K562 (cell line): ENCODE results near the gene ZBTB8A. TPM values are rescaled to one million over a fixed set of nuclear protein-coding genes. Genes with fewer than 3 reads are reported as not detected.

Source experiments
- KDM5B ChIP-seq: fragments of 200-600 bp; sonication (generic); IDR thresholded peaks from 2 replicates; pipeline ENCODE4 v1.6.1; 2012; ENCODE audit warnings: low read depth, mild to moderate bottlenecking, moderate library complexity, low read length, control low read depth, inconsistent platforms; ENCODE audit not compliant: insufficient replicate concordance
- MCM3 ChIP-seq: fragments of 450-650 bp; IDR thresholded peaks from 2 replicates; pipeline ENCODE4 v1.6.1; 2016
- SAFB ChIP-seq: fragments of 200-400 bp; formaldehyde crosslinking; IDR thresholded peaks from 2 replicates; pipeline ENCODE4 v1.6.1; 2017; ENCODE audit warnings: low read depth, low read length, borderline replicate concordance
- STAT6 ChIP-seq: sonication (generic); formaldehyde crosslinking; IDR thresholded peaks from 2 replicates; pipeline ENCODE4 v1.8.1; 2023; ENCODE audit warnings: mild to moderate bottlenecking, missing genetic modification reagents
- ZC3H4 ChIP-seq: sonication (generic); formaldehyde crosslinking; IDR thresholded peaks from 2 replicates; pipeline ENCODE4 v1.9.0; 2021; ENCODE audit warnings: missing genetic modification reagents, borderline replicate concordance
- ZNF165 ChIP-seq: fragments of 250-450 bp; sonication (Bioruptor Pico); IDR thresholded peaks from 2 replicates; pipeline ENCODE4 v1.4.0; 2020; ENCODE audit warnings: borderline replicate concordance
- ZNF282 ChIP-seq: sonication (generic); formaldehyde crosslinking; IDR thresholded peaks from 2 replicates; pipeline ENCODE4 v1.8.1; 2023; ENCODE audit warnings: missing genetic modification reagents
- ZNF41 ChIP-seq: fragments of 250-450 bp; sonication (Bioruptor Pico); conservative IDR thresholded peaks from 2 replicates; pipeline ENCODE4 v1.4.0; 2020; ENCODE audit warnings: mild to moderate bottlenecking
- polyA plus RNA-seq, 8 experiments: library from polyadenylated mRNA; depleted of rRNA in 4 of 8; stranded (reverse) in 5 of 8; unstranded in 3 of 8; fragments of >200 nt; fragmentation: Nextera tagmentation in 2 of 8; fragmentation: Illumina TruSeq in 1 of 8; extraction: Ambion mirVana in 2 of 8; extraction: Trizol in 1 of 8; gene quantifications; 2 replicates each; pipeline versions ENCODE4 v1.2.1 to v1.2.3, GENCODE V29; 2011 to 2014; ENCODE audit warnings: inconsistent platforms in 1 of 8, missing spikeins in 1 of 8
- total RNA-seq, 7 experiments: library from RNA; depleted of rRNA in 6 of 7; stranded (reverse); fragments of >200 nt in 6 of 7; fragmentation: Illumina TruSeq in 2 of 7; extraction: Trizol in 2 of 7; gene quantifications; 2 replicates each; pipeline versions ENCODE4 v1.2.1 to v1.2.3, GENCODE V29; 2011 to 2021; ENCODE audit warnings: low replicate concordance in 1 of 7
- TF ChIP-seq, protein P1 (sequence below): fragments of 450-650 bp; IDR thresholded peaks from 2 replicates; pipeline ENCODE4 v1.6.1; 2016; ENCODE audit warnings: mild to moderate bottlenecking, moderate library complexity
- TF ChIP-seq, protein P2 (sequence below), 2 experiments: IDR thresholded peaks; 2 replicates each; pipeline ENCODE4 v1.6.1; 2012; ENCODE audit warnings: improper control_type of control experiment in 2 of 2, low read depth in 2 of 2, low read length in 2 of 2, borderline replicate concordance in 1 of 2

The ZBTB8A gene
- total and polyA plus RNA-seq, 9 of the 15 experiments (the other 6 are each of a cell fraction or from before 2014, with no cell fraction given): 0.01 to 0.64 (median 0.09) TPM

- peak; percentile 7 for TF ChIP-seq KDM5B
- TF ChIP-seq, protein P1, sequence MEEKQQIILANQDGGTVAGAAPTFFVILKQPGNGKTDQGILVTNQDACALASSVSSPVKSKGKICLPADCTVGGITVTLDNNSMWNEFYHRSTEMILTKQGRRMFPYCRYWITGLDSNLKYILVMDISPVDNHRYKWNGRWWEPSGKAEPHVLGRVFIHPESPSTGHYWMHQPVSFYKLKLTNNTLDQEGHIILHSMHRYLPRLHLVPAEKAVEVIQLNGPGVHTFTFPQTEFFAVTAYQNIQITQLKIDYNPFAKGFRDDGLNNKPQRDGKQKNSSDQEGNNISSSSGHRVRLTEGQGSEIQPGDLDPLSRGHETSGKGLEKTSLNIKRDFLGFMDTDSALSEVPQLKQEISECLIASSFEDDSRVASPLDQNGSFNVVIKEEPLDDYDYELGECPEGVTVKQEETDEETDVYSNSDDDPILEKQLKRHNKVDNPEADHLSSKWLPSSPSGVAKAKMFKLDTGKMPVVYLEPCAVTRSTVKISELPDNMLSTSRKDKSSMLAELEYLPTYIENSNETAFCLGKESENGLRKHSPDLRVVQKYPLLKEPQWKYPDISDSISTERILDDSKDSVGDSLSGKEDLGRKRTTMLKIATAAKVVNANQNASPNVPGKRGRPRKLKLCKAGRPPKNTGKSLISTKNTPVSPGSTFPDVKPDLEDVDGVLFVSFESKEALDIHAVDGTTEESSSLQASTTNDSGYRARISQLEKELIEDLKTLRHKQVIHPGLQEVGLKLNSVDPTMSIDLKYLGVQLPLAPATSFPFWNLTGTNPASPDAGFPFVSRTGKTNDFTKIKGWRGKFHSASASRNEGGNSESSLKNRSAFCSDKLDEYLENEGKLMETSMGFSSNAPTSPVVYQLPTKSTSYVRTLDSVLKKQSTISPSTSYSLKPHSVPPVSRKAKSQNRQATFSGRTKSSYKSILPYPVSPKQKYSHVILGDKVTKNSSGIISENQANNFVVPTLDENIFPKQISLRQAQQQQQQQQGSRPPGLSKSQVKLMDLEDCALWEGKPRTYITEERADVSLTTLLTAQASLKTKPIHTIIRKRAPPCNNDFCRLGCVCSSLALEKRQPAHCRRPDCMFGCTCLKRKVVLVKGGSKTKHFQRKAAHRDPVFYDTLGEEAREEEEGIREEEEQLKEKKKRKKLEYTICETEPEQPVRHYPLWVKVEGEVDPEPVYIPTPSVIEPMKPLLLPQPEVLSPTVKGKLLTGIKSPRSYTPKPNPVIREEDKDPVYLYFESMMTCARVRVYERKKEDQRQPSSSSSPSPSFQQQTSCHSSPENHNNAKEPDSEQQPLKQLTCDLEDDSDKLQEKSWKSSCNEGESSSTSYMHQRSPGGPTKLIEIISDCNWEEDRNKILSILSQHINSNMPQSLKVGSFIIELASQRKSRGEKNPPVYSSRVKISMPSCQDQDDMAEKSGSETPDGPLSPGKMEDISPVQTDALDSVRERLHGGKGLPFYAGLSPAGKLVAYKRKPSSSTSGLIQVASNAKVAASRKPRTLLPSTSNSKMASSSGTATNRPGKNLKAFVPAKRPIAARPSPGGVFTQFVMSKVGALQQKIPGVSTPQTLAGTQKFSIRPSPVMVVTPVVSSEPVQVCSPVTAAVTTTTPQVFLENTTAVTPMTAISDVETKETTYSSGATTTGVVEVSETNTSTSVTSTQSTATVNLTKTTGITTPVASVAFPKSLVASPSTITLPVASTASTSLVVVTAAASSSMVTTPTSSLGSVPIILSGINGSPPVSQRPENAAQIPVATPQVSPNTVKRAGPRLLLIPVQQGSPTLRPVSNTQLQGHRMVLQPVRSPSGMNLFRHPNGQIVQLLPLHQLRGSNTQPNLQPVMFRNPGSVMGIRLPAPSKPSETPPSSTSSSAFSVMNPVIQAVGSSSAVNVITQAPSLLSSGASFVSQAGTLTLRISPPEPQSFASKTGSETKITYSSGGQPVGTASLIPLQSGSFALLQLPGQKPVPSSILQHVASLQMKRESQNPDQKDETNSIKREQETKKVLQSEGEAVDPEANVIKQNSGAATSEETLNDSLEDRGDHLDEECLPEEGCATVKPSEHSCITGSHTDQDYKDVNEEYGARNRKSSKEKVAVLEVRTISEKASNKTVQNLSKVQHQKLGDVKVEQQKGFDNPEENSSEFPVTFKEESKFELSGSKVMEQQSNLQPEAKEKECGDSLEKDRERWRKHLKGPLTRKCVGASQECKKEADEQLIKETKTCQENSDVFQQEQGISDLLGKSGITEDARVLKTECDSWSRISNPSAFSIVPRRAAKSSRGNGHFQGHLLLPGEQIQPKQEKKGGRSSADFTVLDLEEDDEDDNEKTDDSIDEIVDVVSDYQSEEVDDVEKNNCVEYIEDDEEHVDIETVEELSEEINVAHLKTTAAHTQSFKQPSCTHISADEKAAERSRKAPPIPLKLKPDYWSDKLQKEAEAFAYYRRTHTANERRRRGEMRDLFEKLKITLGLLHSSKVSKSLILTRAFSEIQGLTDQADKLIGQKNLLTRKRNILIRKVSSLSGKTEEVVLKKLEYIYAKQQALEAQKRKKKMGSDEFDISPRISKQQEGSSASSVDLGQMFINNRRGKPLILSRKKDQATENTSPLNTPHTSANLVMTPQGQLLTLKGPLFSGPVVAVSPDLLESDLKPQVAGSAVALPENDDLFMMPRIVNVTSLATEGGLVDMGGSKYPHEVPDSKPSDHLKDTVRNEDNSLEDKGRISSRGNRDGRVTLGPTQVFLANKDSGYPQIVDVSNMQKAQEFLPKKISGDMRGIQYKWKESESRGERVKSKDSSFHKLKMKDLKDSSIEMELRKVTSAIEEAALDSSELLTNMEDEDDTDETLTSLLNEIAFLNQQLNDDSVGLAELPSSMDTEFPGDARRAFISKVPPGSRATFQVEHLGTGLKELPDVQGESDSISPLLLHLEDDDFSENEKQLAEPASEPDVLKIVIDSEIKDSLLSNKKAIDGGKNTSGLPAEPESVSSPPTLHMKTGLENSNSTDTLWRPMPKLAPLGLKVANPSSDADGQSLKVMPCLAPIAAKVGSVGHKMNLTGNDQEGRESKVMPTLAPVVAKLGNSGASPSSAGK: peak; percentile 91
- 0 out of 2 replicates have a peak, but pooled peaks have one; percentile 41 for TF ChIP-seq SAFB
- peak; percentile 56; the same call in 1 of the 2 replicates for TF ChIP-seq ZNF41
- no peak for TF ChIP-seq ZNF282 (CRISPR knock-in tag)
- TF ChIP-seq STAT6 (CRISPR knock-in tag): no peak
- TF ChIP-seq, protein P2, sequence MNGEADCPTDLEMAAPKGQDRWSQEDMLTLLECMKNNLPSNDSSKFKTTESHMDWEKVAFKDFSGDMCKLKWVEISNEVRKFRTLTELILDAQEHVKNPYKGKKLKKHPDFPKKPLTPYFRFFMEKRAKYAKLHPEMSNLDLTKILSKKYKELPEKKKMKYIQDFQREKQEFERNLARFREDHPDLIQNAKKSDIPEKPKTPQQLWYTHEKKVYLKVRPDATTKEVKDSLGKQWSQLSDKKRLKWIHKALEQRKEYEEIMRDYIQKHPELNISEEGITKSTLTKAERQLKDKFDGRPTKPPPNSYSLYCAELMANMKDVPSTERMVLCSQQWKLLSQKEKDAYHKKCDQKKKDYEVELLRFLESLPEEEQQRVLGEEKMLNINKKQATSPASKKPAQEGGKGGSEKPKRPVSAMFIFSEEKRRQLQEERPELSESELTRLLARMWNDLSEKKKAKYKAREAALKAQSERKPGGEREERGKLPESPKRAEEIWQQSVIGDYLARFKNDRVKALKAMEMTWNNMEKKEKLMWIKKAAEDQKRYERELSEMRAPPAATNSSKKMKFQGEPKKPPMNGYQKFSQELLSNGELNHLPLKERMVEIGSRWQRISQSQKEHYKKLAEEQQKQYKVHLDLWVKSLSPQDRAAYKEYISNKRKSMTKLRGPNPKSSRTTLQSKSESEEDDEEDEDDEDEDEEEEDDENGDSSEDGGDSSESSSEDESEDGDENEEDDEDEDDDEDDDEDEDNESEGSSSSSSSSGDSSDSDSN (IDR thresholded peaks at IDR 0.05; ENCODE audit: borderline replicate concordance in 1 of 2, low read depth in 2 of 2, low read length in 2 of 2): peak; percentile 10 to 55; a peak in 2 of 4 replicates
- peak; percentile 86; the same call in 1 of the 2 replicates for TF ChIP-seq ZC3H4 (CRISPR knock-in tag)
- no peak for TF ChIP-seq MCM3
- peak; percentile 26; the same call in 1 of the 2 replicates for TF ChIP-seq ZNF165 (CRISPR knock-in tag)
These were observed 112.3 kb downstream of the ZBTB8A start (continued) for GRCh38 chr1:32651461-32652073.
